Thyroid gland (tissue), 4 donors: ENCODE measurements around the gene ISG15.

Source experiments
- CTCF ChIP-seq, 6 experiments: fragments of 200-600 bp in 3 of 6; fragments of 450-650 bp in 3 of 6; sonication (generic) in 3 of 6; IDR thresholded peaks; one replicate each; pipeline ENCODE4 v1.5.1; 2016 to 2019; ENCODE audit warnings: antibody characterized with exemption in 6 of 6, mild to moderate bottlenecking in 2 of 6, inconsistent platforms in 1 of 6, moderate library complexity in 1 of 6
- POLR2A ChIP-seq, 2 donors: fragments of 450-650 bp; IDR thresholded peaks; one replicate each; pipeline ENCODE4 v1.6.1; 2017; ENCODE audit warnings: antibody characterized with exemption in 2 of 2, mild to moderate bottlenecking in 2 of 2, moderate library complexity in 1 of 2

GRCh38 chr1:975365-975764 is 37.9 kb upstream of the ISG15 start:
- TF ChIP-seq CTCF (IDR thresholded peaks at IDR 0.05) (no peak), POLR2A (IDR thresholded peaks at IDR 0.05) (no peak)
